Kasumi-1 (cell line): ENCODE data around the gene XAGE2.
"Not testable (repeated sequence)": the region's sequence is repeated elsewhere in the genome, so short reads cannot be mapped to it uniquely, and the experiment has no call there.

Experiments
- DNase-seq, 2 experiments: peaks; one replicate each; lab custom pipeline; 2025; lab: John Stamatoyannopoulos, UW

The XAGE2 gene

GRCh38 chrX:52368368-52369055 is at the start of gene XAGE2:
Gene XAGE2 (plus strand): TSS chrX:52369021. CDS start chrX:52370015, 994 bp downstream.
- no peak for DNase-seq

DNA sequence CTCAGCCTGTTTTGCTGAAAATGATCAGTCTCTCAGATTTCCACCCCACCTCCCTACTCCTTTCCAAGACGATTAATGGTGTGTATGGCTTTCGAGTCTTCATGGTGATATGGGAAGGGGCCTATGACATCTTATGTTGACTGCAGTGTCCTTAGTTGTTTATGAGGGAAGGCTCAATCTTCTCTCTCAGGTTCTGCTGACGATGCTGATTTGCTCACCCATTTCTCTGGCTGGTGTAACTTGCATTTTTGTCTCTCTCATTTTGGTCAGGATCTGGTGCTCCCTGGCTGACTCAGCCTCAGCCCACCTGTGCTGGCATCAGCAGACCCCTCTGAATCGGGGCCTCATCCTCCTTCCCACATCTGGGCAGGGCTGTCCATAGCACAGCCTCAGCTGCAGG is 31.4 kb upstream of the XAGE2 start:
- no peak for DNase-seq

DNA sequence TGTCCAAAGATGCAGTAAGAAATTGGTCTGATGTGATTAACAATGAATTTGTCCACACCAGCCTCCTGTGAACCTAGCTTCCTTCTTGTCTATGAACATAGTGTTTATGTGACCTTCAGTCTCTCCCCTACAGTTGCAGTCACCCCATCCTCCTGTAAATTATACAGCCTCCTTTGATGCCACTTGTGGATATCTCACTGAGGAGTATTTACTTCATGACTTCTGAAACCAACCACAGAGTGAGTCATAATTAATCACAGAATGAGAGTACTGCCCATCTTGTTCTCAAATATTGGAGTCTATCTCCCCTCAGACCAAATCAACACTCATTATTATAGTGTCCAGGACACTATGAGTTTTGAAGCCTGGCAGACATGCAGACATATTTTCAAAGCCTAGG is 27.3 kb upstream of the XAGE2 start:
- DNase-seq: no peak

- DNase-seq: not testable (repeated sequence)
Measured at GRCh38 chrX:52343131-52343530, 25.7 kb upstream of the XAGE2 start.

DNA sequence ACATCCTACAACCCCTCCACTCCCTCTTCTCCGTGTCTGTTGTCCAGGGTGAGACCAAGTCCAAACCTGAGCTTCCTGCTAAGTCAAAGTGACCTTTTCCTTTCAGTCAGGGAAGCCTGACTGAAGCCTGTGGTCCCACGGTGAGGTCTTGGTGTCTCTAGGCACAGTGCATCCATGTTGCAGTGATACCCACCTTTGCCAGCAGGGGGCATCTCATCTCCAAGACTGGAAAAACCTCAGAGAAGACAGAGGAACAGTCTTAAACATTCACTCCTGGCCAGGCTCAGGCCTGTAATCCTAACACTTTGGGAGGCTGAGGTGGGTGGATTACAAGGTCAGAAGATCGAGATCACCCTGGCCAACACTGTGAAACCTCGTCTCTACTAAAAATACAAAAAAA is 23.4 kb upstream of the XAGE2 start:
- peak; percentile 2 to 19 for DNase-seq

DNA sequence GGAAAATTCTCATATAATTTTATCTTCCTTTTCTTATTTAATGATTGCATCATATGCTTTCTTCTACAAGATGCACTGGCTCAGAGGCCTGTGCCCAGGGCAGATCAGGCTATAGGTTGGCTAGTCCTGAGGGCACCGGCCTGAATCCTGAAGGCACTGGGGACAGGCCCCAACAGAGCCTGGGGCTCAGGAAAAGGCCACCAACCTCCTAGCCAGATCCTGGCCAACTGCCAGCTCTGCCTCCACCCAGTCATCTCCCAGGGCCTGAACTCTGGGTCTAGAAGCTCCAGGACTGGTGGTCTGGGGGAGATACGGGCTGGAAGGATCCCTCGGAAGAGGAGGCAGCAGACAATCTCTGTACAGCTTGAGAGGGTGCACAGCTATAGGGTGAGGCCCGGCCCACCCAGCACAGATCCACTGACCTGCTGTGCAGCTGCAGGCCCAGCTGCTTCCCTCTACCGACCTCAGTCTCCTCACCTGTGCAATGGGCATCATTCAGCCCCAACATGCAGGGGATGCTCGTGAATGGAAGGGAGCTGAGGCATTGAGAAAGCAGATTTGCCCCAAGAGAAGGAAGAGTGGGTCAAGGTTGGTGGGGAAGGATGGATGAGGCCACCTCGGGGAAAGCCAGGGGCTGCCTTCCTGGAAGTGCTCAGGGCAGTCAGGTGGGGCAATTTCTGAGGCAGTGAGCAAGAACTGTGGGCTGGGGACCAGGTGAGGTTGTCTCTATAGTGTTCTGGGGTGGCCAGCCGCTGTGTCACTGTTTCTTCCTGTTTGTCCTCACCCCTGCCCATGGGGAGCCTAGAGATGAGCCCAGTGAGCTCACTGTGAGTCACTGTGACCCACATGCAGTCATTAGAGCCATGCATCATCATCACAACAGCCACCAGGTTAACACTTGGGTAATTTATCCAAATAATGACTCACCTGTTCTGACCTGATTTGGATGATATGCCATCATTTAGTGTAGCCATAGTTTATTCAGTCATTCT is 22.4 kb upstream of the XAGE2 start:
- no peak for DNase-seq

DNA sequence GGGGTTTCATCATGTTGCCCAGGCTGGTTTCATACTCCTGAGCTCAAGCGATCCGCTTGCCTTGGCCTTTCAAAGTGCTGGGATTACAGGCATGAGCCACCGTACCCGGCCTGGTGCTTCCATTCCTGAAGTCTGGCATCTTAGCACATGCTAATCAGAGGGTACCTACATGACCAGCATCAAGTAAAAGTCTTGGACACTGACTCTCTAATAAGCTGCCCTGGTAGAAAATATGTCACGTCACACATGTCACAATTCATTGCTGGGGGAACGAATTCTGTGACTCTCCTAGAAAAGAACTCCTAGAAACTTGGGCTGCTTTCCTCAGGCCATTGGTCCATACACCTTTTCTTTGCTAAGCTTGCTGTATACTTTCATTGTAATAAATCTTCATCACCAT is 19.1 kb upstream of the XAGE2 start:
- no peak for DNase-seq

DNA sequence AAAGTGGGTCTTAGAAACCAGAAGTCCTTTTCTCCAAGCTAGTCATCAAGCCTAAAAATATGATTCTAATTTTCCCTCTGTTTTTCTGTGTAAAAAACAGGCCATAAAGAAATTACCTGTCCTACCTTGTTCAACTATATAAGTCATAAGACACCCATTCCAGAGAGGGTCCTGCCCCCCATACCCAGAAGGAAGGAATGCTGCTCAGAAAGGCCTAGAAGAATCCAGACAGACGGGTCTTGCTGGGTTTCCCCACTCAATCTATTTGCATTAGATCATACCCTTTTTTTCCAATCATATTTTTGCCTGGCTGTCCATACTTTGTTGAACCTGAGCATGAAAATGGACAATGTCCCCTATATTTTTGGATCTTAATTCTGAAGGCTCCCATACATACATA is 16.3 kb upstream of the XAGE2 start:
- DNase-seq: no peak

DNA sequence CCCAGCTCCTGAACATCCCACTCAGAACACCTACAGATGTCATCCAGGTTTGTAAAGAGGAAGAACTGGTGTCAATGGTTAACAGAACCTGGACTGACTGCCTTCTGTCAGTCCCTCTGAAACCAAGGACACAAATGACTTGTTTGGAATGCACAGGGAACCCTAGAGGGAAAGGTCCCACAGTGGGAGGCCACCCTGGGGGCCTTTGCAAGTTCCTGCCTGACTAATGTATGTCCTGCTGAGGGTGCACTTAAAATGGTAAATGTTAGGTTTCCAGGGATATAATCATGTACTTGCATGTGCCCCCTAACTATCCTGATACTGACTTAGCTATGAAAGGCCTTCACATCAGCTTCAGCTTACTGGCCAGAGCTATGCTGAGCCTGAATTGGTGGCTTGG is 15.0 kb upstream of the XAGE2 start:
- no peak for DNase-seq

GRCh38 chrX:52355108-52355507 is 13.7 kb upstream of the XAGE2 start:
- DNase-seq: no peak

DNA sequence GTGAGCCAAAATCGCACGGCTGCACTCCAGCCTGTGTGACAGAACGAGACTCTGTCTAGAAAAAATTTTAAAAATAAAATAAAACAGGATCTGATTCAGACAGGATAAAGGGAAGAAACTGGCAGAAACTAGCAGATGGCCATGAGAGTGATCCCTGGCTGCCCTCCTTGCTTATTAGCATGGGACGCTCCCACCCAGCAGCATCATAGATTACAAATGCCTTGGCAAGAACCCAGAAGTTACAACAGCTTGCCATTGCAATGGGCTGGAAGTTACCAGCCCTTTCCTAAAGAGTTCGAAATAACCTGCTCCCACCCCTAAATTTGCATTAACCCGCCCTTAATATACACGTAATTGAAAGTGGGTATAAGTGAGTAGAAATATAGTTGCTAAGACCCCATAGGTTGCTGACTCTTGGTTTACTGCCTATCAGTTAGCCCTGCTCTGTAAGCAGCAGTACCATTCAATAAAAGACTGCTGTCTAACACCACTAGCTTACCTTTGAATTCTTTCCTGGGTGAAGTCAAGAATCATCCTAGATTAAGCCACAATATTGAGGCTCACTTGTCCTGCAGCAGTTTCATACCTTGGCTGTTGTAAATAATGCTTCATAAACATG is 9.1 kb upstream of the XAGE2 start:
- no peak for DNase-seq

DNA sequence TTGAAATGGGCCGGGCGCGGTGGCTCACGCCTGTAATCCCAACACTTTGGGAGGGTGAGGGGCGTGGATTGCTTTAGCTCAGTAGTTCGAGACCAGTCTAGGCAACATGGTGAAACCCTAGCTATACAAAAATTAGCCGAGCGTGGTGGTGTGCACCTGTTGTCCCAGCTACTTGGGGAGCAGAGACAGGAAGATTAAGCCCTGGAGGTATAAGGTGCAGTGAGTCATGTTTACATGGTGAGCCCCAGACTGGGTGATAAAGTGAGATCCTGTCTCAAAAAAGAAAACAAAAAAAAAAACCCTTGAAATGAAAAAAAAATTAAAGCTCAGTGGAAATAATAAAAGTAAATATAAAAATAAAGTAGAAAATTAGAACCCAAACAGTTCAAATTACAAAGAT is 6.9 kb upstream of the XAGE2 start:
- no peak for DNase-seq

DNA sequence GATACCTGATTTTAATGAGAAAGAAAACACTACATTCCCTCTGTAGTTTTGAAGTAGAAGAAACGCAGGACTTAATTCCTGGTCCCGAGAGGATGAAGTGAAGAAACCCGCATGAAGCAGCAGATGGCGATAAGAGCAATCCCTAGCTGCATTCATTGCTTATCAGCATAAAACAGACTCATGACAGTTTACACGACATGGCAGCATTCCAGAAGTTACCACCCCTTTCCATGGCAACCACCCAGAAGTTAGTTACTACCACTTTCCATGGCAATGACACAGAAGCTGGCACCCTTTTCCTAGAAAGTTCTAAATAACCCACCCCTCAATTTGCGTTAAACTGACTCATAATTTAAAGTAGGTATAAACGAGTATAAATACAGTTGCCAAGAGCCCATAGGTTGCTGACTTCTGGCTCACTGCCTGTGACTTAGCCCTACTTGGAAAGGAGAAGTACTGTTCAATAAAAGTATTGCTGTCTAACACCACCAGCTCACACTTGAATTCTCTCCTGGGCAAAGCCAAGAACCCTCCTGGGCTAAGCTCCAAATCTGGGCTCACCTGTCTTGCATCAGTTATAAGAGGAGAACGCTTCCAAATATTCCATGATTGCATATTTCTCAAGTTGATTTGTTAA is 5.5 kb upstream of the XAGE2 start:
- peak; percentile 6 to 18 for DNase-seq

- DNase-seq: no peak
Measured at GRCh38 chrX:52378870-52379269, 10.0 kb downstream of the XAGE2 start.

- no peak for DNase-seq
Measured at GRCh38 chrX:52380993-52381392, 12.2 kb downstream of the XAGE2 start.

DNA sequence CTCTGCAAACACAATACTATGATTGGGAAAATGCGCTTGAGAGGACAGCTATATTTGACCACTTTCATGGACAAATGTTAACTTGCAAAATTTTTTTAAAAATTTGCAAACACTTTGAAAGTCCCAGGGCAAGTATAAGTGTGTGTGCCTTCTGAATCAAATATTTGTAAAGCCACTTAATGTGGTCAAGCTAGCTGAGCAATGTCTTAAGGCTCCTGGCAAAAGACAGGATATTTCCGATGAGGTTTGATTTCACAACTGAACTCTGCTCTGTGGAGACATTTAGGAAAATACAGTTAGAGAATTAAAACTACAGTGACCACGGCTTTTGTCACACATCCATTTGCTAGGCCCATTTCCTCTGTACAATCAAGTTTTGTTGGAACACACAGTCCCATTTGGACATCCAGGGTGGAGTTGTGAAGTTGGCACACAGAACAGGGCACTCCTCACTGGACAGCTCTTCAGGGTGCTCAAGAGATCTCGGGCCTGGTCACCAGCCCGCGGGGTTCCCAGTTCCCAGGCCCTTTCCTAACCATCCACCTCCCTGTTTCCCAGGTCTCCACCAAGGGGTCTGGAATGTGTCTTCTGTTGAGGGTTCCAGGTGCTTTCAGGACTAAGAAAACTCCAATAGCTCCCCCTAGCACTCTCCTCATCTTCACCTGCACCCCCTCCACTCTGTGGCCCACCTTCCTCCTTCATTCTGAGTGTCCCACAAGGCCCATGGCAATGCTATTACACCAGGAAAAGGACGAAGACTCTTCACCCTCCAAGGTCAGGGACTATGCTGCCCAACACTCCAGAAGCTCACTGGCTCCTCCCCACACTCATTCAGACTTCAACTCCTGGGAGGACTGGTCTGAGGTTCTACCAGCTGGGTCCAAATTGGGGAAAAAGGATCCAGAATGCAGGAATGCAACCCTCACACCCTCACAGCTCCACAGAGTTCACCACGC is 41.9 kb downstream of the XAGE2 start:
- no peak for DNase-seq

- no peak for DNase-seq
Measured at GRCh38 chrX:52415304-52415703, 46.5 kb downstream of the XAGE2 start.

DNA sequence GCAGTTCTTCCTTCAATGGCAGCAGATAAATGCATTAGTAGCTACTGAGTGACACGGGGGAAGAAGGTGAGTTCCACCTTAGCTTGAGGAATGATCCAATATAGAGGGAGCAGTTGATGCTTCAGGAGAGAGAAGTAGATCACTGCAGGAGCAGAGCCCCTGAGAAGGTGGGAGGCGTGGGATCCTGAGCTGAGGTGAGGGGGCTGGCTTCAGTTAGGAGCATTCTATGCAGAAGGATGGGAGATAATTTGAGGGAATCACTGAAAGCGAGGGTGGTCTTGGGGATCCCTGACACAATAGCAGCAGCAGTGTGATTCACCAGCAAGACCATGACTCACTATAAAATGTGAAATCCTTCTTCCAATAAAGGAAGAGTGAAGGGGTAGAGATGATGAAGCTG is 48.0 kb downstream of the XAGE2 start:
- DNase-seq: no peak

DNA sequence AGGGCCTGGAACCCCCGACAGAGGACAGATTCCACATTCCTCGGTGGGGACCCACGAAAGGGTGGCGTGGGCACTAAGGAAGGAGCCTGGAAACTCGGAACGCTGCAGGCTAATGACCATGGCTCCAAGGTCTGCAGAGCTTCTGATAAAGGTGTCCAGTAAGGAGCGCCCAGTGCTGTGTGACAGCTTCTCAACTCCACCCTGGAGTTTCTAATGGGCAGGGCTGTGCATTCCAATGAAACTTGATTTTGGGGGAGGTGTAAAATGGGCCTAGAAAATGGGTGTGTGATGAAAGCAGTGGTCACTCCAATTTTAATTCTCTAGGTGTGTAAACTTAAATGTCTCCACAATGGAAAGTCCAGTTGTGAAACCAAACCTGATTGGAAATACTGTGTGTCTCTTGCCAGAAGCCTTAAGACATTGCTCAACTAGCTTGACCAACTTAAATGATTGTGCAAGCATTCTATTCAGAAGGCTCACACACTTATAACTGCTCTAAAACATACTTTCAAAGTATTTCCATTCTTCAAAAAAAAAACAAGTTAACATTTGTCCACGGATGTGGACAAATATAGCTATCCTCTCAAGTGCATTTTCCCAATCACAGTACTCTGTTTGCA is 52.1 kb downstream of the XAGE2 start:
- DNase-seq: no peak

- no peak for DNase-seq
Measured at GRCh38 chrX:52422884-52423283, 54.1 kb downstream of the XAGE2 start.

- no peak for DNase-seq
Measured at GRCh38 chrX:52424656-52425055, 55.8 kb downstream of the XAGE2 start.
